Nephron (organoid): ENCODE results near the gene PTPRN2.

Source experiments
- H3K27ac Mint-ChIP-seq, 3 experiments: 2 replicates each; pipeline ENCODE4 v1.8.0; 2020; ENCODE audit warnings: mixed read lengths in 3 of 3, mild to moderate bottlenecking in 2 of 3, moderate library complexity in 1 of 3
- H3K27me3 Mint-ChIP-seq: 2 replicates; pipeline ENCODE4 v1.8.0; 2021; ENCODE audit warnings: low read depth, mild to moderate bottlenecking, moderate library complexity, mixed read lengths
- H3K36me3 Mint-ChIP-seq: 2 replicates; pipeline ENCODE4 v1.8.0; 2020; ENCODE audit warnings: low read depth, mixed read lengths
- H3K4me1 Mint-ChIP-seq: 2 replicates; pipeline ENCODE4 v1.8.0; 2020; ENCODE audit warnings: mixed read lengths
- H3K4me3 Mint-ChIP-seq, 3 experiments: 2 replicates each; pipeline ENCODE4 v1.8.0; 2020; ENCODE audit warnings: mild to moderate bottlenecking in 3 of 3, mixed read lengths in 3 of 3, moderate library complexity in 2 of 3
- H3K9me3 Mint-ChIP-seq: 2 replicates; pipeline ENCODE4 v1.8.0; 2020; ENCODE audit warnings: mixed read lengths
- TF ChIP-seq, protein P1 (sequence below), 3 experiments: fragments of 200-600 bp; sonication (generic); IDR thresholded peaks; one replicate each; pipeline ENCODE4 v1.5.0; 2021; ENCODE audit warnings: antibody characterized with exemption in 3 of 3; ENCODE audit not compliant: unreplicated experiment in 3 of 3

PTPRN2 gene

GRCh38 chr7:157554393-157555238 lies 1033.0 kb downstream of the PTPRN2 start:
- H3K4me1 Mint-ChIP-seq, result no peaks in the 10 kb centered on the region
- H3K36me3 Mint-ChIP-seq, result no peaks in the 10 kb centered on the region
- H3K27me3 Mint-ChIP-seq, result no peaks in the 10 kb centered on the region
- TF ChIP-seq, protein P1, sequence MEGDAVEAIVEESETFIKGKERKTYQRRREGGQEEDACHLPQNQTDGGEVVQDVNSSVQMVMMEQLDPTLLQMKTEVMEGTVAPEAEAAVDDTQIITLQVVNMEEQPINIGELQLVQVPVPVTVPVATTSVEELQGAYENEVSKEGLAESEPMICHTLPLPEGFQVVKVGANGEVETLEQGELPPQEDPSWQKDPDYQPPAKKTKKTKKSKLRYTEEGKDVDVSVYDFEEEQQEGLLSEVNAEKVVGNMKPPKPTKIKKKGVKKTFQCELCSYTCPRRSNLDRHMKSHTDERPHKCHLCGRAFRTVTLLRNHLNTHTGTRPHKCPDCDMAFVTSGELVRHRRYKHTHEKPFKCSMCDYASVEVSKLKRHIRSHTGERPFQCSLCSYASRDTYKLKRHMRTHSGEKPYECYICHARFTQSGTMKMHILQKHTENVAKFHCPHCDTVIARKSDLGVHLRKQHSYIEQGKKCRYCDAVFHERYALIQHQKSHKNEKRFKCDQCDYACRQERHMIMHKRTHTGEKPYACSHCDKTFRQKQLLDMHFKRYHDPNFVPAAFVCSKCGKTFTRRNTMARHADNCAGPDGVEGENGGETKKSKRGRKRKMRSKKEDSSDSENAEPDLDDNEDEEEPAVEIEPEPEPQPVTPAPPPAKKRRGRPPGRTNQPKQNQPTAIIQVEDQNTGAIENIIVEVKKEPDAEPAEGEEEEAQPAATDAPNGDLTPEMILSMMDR (IDR thresholded peaks at IDR 0.05; ENCODE audit: unreplicated experiment in 3 of 3), result no peak
- H3K9me3 Mint-ChIP-seq, result no peaks in the 10 kb centered on the region
- H3K27ac Mint-ChIP-seq, result no peak overlapping the region
- H3K4me3 Mint-ChIP-seq, result no peak overlapping the region

- no peak overlapping the region for H3K4me3 Mint-ChIP-seq
- no peaks in the 10 kb centered on the region for H3K9me3 Mint-ChIP-seq
- H3K36me3 Mint-ChIP-seq, result no peaks in the 10 kb centered on the region
- TF ChIP-seq, protein P1 (IDR thresholded peaks at IDR 0.05; ENCODE audit: unreplicated experiment in 3 of 3), result no peak
- no peaks in the 10 kb centered on the region for H3K4me1 Mint-ChIP-seq
- no peaks in the 10 kb centered on the region for H3K27me3 Mint-ChIP-seq
- H3K27ac Mint-ChIP-seq, result no peak overlapping the region
Measured at GRCh38 chr7:157553256-157553655, 1034.4 kb downstream of the PTPRN2 start.

- Mint-ChIP-seq H3K4me3 (no peak overlapping the region), H3K36me3 (no peaks in the 10 kb centered on the region), H3K9me3 (no peaks in the 10 kb centered on the region), H3K27ac (no peak overlapping the region), H3K27me3 (no peaks in the 10 kb centered on the region), H3K4me1 (no peaks in the 10 kb centered on the region)
- TF ChIP-seq, protein P1 (IDR thresholded peaks at IDR 0.05; ENCODE audit: unreplicated experiment in 3 of 3), result no peak
Measured at GRCh38 chr7:157552295-157552993, 1035.2 kb downstream of the PTPRN2 start.

- Mint-ChIP-seq H3K4me1 (no peaks in the 10 kb centered on the region), H3K27me3 (no peaks in the 10 kb centered on the region), H3K27ac (no peak overlapping the region), H3K36me3 (peaks cover 3% of the 10 kb centered on the region), H3K4me3 (no peak overlapping the region), H3K9me3 (no peaks in the 10 kb centered on the region)
- TF ChIP-seq, protein P1 (IDR thresholded peaks at IDR 0.05; ENCODE audit: unreplicated experiment in 3 of 3), result no peak
Measured at GRCh38 chr7:157551325-157552070, 1036.1 kb downstream of the PTPRN2 start.

DNA sequence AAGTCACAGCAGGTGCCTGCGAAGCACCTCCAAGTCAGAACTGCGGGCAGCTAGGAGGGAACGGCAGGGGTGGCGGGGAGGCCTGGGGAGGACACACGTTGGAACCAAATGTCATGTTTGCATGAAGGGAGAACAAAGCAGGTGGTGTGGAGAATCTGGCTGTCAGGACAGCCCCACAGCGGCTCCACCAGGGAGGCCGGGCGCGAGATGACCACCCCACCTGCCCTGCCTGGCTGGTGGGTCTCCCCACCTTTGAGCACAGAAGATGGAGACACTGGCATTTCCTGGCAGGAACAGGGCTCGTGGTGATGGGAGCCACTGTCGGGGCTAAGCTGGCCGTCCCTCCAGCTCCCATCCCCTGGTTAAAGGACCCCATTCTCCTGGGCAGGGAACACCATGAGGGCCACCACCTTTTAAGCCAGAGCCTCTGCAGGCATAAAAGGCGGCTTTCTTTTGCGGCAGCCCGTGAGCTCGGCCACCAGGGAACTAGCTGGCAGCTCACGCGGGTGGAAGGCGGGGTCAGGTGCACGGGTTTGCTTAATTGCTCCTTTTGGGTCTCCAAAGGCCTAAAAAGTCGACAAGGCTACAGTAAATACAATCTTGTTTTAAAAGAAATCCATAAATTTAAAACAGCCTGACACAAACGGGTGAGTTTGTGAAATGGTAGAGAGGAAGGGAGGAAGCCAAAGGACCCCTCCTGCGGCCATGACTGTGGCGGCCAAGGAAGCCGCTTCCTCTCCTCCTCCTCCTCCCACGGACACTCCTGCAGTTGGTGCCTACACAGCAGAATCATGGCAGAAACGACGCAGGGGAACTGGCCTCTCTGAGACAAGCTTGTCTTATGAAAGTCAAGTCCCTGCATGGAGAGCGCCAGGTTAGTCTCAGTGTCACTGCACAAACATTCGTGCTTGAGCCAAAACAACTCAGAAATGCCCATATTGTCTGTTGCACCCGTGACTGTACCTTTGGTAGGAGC lies 1037.0 kb downstream of the PTPRN2 start:
- Mint-ChIP-seq H3K27ac (no peak overlapping the region), H3K36me3 (peaks cover 5% of the 10 kb centered on the region), H3K9me3 (no peaks in the 10 kb centered on the region), H3K4me1 (no peaks in the 10 kb centered on the region), H3K4me3 (no peak overlapping the region), H3K27me3 (no peaks in the 10 kb centered on the region)
- TF ChIP-seq, protein P1 (IDR thresholded peaks at IDR 0.05; ENCODE audit: unreplicated experiment in 3 of 3), result no peak
